ENCODE measurements around the gene PDGFC. TPM values are rescaled to one million over a fixed set of nuclear protein-coding genes. Genes with fewer than 3 reads are reported as not detected.

Gene PDGFC
- polyA plus RNA-seq, 1 donor (not counting 4 experiments of a cell fraction or from before 2014, with no cell fraction given) = 29.7 TPM

DNA sequence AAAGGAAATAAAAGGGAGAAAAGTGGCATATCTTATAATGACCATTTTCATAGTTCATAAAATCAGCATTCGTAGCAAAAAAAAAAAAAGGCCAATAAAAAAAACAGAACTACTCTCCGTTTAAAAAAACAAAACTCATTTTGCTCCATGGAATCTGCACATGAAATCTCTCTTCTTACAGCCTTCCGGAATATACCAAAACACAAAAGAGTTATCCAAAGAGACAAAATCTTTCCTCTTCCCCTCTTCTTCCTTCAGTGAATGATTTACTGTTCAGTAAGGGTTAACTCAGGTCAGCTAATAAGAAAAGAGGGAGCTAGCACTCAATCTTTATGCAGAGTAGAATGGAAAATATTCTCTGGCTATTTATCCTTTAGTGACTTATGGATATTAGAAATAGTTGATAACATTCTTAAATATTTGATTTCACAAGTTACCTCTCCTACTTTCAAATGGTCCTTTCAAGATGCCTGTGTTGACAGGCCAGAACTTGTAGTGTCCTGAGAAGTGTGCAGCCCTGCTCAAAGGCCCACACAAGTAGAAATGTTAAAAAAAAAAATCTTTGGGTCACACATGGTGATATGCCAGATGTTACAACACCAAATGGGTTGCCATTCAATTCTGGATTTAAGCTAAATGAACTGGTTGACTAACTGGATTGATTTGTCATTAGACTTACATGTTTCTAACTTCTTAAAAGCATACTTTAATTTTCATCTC is 42.1 kb downstream of the PDGFC start:
- H4K20me1 ChIP-seq (ENCODE audit: control insufficient read depth, extremely low read depth, insufficient read depth, low read length) = no peaks in the 10 kb centered on the region
- FAIRE-seq = peak; percentile 74

DNA sequence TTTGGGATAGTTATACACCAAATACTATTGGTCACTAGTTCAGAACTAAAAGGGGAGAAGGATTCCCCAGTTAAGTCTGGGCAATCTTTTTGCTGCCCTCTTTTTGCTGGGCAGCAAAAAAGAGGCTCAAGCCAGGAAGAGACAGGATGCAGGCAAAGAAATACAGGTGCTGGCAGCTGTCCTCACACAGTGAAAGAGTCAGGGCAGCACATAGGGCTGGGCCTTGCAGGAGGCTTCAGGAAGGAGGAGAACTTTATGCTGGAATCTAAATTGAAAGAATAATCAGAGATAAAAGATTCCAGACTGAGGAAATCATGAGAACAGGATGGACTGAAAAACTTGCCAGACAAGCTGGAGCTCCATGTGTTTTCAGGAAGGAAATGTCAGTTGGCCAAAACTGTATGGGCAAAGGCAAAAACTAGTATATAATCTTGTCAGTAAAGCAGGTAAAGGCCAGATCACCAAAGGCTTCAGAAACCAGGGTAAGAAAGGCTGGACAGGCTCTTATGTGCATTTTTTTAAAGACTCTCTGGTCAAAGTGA is 46.8 kb downstream of the PDGFC start:
- H4K20me1 ChIP-seq (ENCODE audit: control insufficient read depth, extremely low read depth, insufficient read depth, low read length) = no peaks in the 10 kb centered on the region
- H3K4me2 ChIP-seq (ENCODE audit: control insufficient read depth, extremely low read depth, insufficient read depth, low read depth, low read length) = no peak overlapping the region
- TF ChIP-seq, protein P1, sequence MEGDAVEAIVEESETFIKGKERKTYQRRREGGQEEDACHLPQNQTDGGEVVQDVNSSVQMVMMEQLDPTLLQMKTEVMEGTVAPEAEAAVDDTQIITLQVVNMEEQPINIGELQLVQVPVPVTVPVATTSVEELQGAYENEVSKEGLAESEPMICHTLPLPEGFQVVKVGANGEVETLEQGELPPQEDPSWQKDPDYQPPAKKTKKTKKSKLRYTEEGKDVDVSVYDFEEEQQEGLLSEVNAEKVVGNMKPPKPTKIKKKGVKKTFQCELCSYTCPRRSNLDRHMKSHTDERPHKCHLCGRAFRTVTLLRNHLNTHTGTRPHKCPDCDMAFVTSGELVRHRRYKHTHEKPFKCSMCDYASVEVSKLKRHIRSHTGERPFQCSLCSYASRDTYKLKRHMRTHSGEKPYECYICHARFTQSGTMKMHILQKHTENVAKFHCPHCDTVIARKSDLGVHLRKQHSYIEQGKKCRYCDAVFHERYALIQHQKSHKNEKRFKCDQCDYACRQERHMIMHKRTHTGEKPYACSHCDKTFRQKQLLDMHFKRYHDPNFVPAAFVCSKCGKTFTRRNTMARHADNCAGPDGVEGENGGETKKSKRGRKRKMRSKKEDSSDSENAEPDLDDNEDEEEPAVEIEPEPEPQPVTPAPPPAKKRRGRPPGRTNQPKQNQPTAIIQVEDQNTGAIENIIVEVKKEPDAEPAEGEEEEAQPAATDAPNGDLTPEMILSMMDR (optimal IDR thresholded peaks at IDR 0.05 in 1 of 3, IDR thresholded peaks at IDR 0.05 in 1 of 3, conservative IDR thresholded peaks at IDR 0.05 in 1 of 3; ENCODE audit: extremely low read depth in 1 of 3, insufficient read depth in 2 of 3, low read length in 3 of 3) = no peak
- TF ChIP-seq EZH2 (IDR thresholded peaks at IDR 0.05; ENCODE audit: low read length) = no peak
- no peak overlapping the region for H3K27ac ChIP-seq (ENCODE audit: control insufficient read depth, insufficient read depth, low read length)
- DNase-seq (ENCODE audit: low read depth, low spot score) = no peak
- peaks cover 6% of the 10 kb centered on the region for H3K4me1 ChIP-seq (ENCODE audit: control insufficient read depth, extremely low read depth, insufficient read depth, low read length)
- FAIRE-seq = peak; percentile 66
- no peaks in the 10 kb centered on the region for H3K9me1 ChIP-seq (ENCODE audit: control insufficient read depth, extremely low read depth, insufficient read depth, low read length)
- H3K9ac ChIP-seq (ENCODE audit: control insufficient read depth, extremely low read depth, insufficient read depth, low read length) = no peak overlapping the region
- H3K36me3 ChIP-seq (ENCODE audit: control insufficient read depth in 2 of 2, extremely low read depth in 1 of 2, insufficient read depth in 2 of 2, low read length in 2 of 2) = no peaks in the 10 kb centered on the region
- no peak overlapping the region for H2AFZ ChIP-seq (ENCODE audit: control insufficient read depth, low read length)
- H3K4me3 ChIP-seq (ENCODE audit: control insufficient read depth in 2 of 3, extremely low read depth in 1 of 3, insufficient read depth in 2 of 3, low read depth in 1 of 3, low read length in 3 of 3) = no peak overlapping the region
- dilution Hi-C loops (cut with MboI; ENCODE audit: extremely low pct_ligation_motif_present, low sequenced_read_pairs) = no loop called here
- no peaks in the 10 kb centered on the region for H3K9me3 ChIP-seq (ENCODE audit: control insufficient read depth, low read depth, low read length)
- no peaks in the 10 kb centered on the region for H3K27me3 ChIP-seq (ENCODE audit: control insufficient read depth, extremely low read depth, insufficient read depth, low read length)
- H3K79me2 ChIP-seq (ENCODE audit: control insufficient read depth, insufficient read depth, low read length) = peaks cover 29% of the 10 kb centered on the region

More for the DNA sequence above, 42.1 kb downstream of the PDGFC start:
- H3K79me2 ChIP-seq (ENCODE audit: control insufficient read depth, insufficient read depth, low read length) = peaks cover 18% of the 10 kb centered on the region
- H2AFZ ChIP-seq (ENCODE audit: control insufficient read depth, low read length) = no peak overlapping the region
- H3K4me3 ChIP-seq (ENCODE audit: control insufficient read depth in 2 of 3, extremely low read depth in 1 of 3, insufficient read depth in 2 of 3, low read depth in 1 of 3, low read length in 3 of 3) = no peak overlapping the region
- H3K9me3 ChIP-seq (ENCODE audit: control insufficient read depth, low read depth, low read length) = peaks cover 3% of the 10 kb centered on the region
- H3K4me2 ChIP-seq (ENCODE audit: control insufficient read depth, extremely low read depth, insufficient read depth, low read depth, low read length) = no peak overlapping the region
- peaks cover 0 to 7% of the 10 kb centered on the region in 2 experiments for H3K36me3 ChIP-seq (ENCODE audit: control insufficient read depth in 2 of 2, extremely low read depth in 1 of 2, insufficient read depth in 2 of 2, low read length in 2 of 2)
- dilution Hi-C loops (cut with MboI; ENCODE audit: extremely low pct_ligation_motif_present, low sequenced_read_pairs) = no loop called here
- no peak overlapping the region for H3K9ac ChIP-seq (ENCODE audit: control insufficient read depth, extremely low read depth, insufficient read depth, low read length)
- H3K27me3 ChIP-seq (ENCODE audit: control insufficient read depth, extremely low read depth, insufficient read depth, low read length) = no peaks in the 10 kb centered on the region
- H3K9me1 ChIP-seq (ENCODE audit: control insufficient read depth, extremely low read depth, insufficient read depth, low read length) = no peaks in the 10 kb centered on the region
- no peak for TF ChIP-seq EZH2 (IDR thresholded peaks at IDR 0.05; ENCODE audit: low read length)
- TF ChIP-seq, protein P1 (optimal IDR thresholded peaks at IDR 0.05 in 1 of 3, IDR thresholded peaks at IDR 0.05 in 1 of 3, conservative IDR thresholded peaks at IDR 0.05 in 1 of 3; ENCODE audit: extremely low read depth in 1 of 3, insufficient read depth in 2 of 3, low read length in 3 of 3) = no peak
- peak overlapping the region; percentile 92 for H3K27ac ChIP-seq (ENCODE audit: control insufficient read depth, insufficient read depth, low read length)
- no peak for DNase-seq (ENCODE audit: low read depth, low spot score)
- H3K4me1 ChIP-seq (ENCODE audit: control insufficient read depth, extremely low read depth, insufficient read depth, low read length) = peaks cover 37% of the 10 kb centered on the region

Data from keratinocyte (primary cell).